ENCODE results near the gene GPR139. TPM values are rescaled to one million over a fixed set of nuclear protein-coding genes. Genes with fewer than 3 reads are reported as not detected.

Gene GPR139
- total RNA-seq, 2 experiments from 2014 or later, result not detected

GRCh38 chr16:20079106-20079505, 5.4 kb upstream of the GPR139 start:
- H3K36me3 Mint-ChIP-seq (ENCODE audit: low read depth), result no peaks in the 10 kb centered on the region
- DNase-seq, result no peak
- no peaks in the 10 kb centered on the region for H3K4me1 Mint-ChIP-seq (ENCODE audit: low read depth)
- H3K4me3 Mint-ChIP-seq, result no peak overlapping the region
- CTCF ChIA-PET, result no interaction called here
- H3K27me3 Mint-ChIP-seq (ENCODE audit: low read depth), result peaks cover 19% of the 10 kb centered on the region
- no peak overlapping the region for H3K27ac Mint-ChIP-seq
- intact Hi-C loops (cut with micrococcal nuclease), result no loop called here
- no peaks in the 10 kb centered on the region for H3K9me3 Mint-ChIP-seq

- Mint-ChIP-seq H3K36me3 (ENCODE audit: low read depth) (no peaks in the 10 kb centered on the region), H3K4me1 (ENCODE audit: low read depth) (no peaks in the 10 kb centered on the region), H3K9me3 (no peaks in the 10 kb centered on the region), H3K27ac (no peak overlapping the region), H3K27me3 (ENCODE audit: low read depth) (peaks cover 42% of the 10 kb centered on the region), H3K4me3 (no peak overlapping the region)
- no peak for DNase-seq
- intact Hi-C loops (cut with micrococcal nuclease), result no loop called here
- CTCF ChIA-PET, result no interaction called here
Observed at GRCh38 chr16:20075243-20075642, 1.6 kb upstream of the GPR139 start.

GRCh38 chr16:20074099-20074991, 655 bp upstream of the GPR139 start:
- DNase-seq, result no peak
- Mint-ChIP-seq H3K36me3 (ENCODE audit: low read depth) (no peaks in the 10 kb centered on the region), H3K4me1 (ENCODE audit: low read depth) (no peaks in the 10 kb centered on the region), H3K27me3 (ENCODE audit: low read depth) (peaks cover 40% of the 10 kb centered on the region), H3K4me3 (no peak overlapping the region), H3K9me3 (no peaks in the 10 kb centered on the region), H3K27ac (no peak overlapping the region)
- CTCF ChIA-PET, result no interaction called here
- intact Hi-C loops (cut with micrococcal nuclease), result no loop called here

- no peak overlapping the region for H3K27ac Mint-ChIP-seq
- DNase-seq, result no peak
- H3K4me1 Mint-ChIP-seq (ENCODE audit: low read depth), result no peaks in the 10 kb centered on the region
- peaks cover 37% of the 10 kb centered on the region for H3K27me3 Mint-ChIP-seq (ENCODE audit: low read depth)
- intact Hi-C loops (cut with micrococcal nuclease), result no loop called here
- peaks cover 3% of the 10 kb centered on the region for H3K9me3 Mint-ChIP-seq
- H3K36me3 Mint-ChIP-seq (ENCODE audit: low read depth), result no peaks in the 10 kb centered on the region
- CTCF ChIA-PET, result no interaction called here
- no peak overlapping the region for H3K4me3 Mint-ChIP-seq
Observed at GRCh38 chr16:20072874-20073202, 852 bp downstream of the GPR139 start.

GRCh38 chr16:20072146-20072873, 1.4 kb downstream of the GPR139 start:
- DNase-seq, result no peak
- Mint-ChIP-seq H3K4me3 (no peak overlapping the region), H3K36me3 (ENCODE audit: low read depth) (no peaks in the 10 kb centered on the region), H3K27ac (no peak overlapping the region), H3K27me3 (ENCODE audit: low read depth) (peaks cover 37% of the 10 kb centered on the region), H3K4me1 (ENCODE audit: low read depth) (no peaks in the 10 kb centered on the region), H3K9me3 (peaks cover 5% of the 10 kb centered on the region)
- CTCF ChIA-PET, result no interaction called here
- intact Hi-C loops (cut with micrococcal nuclease), result no loop called here

- CTCF ChIA-PET, result no interaction called here
- Mint-ChIP-seq H3K9me3 (peaks cover 5% of the 10 kb centered on the region), H3K4me1 (ENCODE audit: low read depth) (no peaks in the 10 kb centered on the region), H3K27ac (no peak overlapping the region), H3K36me3 (ENCODE audit: low read depth) (no peaks in the 10 kb centered on the region), H3K27me3 (ENCODE audit: low read depth) (peaks cover 10% of the 10 kb centered on the region), H3K4me3 (no peak overlapping the region)
- intact Hi-C loops (cut with micrococcal nuclease), result no loop called here
- DNase-seq, result no peak
Observed at GRCh38 chr16:20064931-20065330, 8.8 kb downstream of the GPR139 start.

GRCh38 chr16:20064520-20064919, 9.2 kb downstream of the GPR139 start:
- CTCF ChIA-PET, result no interaction called here
- no peak overlapping the region for H3K4me3 Mint-ChIP-seq
- H3K36me3 Mint-ChIP-seq (ENCODE audit: low read depth), result no peaks in the 10 kb centered on the region
- intact Hi-C loops (cut with micrococcal nuclease), result no loop called here
- H3K27me3 Mint-ChIP-seq (ENCODE audit: low read depth), result peaks cover 10% of the 10 kb centered on the region
- H3K27ac Mint-ChIP-seq, result no peak overlapping the region
- H3K9me3 Mint-ChIP-seq, result peaks cover 5% of the 10 kb centered on the region
- H3K4me1 Mint-ChIP-seq (ENCODE audit: low read depth), result no peaks in the 10 kb centered on the region
- DNase-seq, result no peak

GRCh38 chr16:20061132-20061531, 12.6 kb downstream of the GPR139 start:
- Mint-ChIP-seq H3K27me3 (ENCODE audit: low read depth) (peaks cover 10% of the 10 kb centered on the region), H3K4me1 (ENCODE audit: low read depth) (no peaks in the 10 kb centered on the region), H3K27ac (no peak overlapping the region), H3K9me3 (no peaks in the 10 kb centered on the region), H3K4me3 (no peak overlapping the region), H3K36me3 (ENCODE audit: low read depth) (no peaks in the 10 kb centered on the region)
- CTCF ChIA-PET, result interaction anchor here (0.6 kb wide), 1 partner anchor 70 kb away, joined by 3 read pairs; no protein-coding TSS in a partner anchor
- intact Hi-C loops (cut with micrococcal nuclease), result no loop called here
- no peak for DNase-seq

GRCh38 chr16:20056436-20056835, 17.3 kb downstream of the GPR139 start:
- CTCF ChIA-PET, result interaction anchor here (0.6 to 0.9 kb wide), 2 partner anchors 244 to 477 kb away, joined by 3 to 4 read pairs; no protein-coding TSS in a partner anchor
- DNase-seq, result no peak
- Mint-ChIP-seq H3K36me3 (ENCODE audit: low read depth) (no peaks in the 10 kb centered on the region), H3K4me3 (no peak overlapping the region), H3K27ac (no peak overlapping the region), H3K9me3 (no peaks in the 10 kb centered on the region), H3K4me1 (ENCODE audit: low read depth) (no peaks in the 10 kb centered on the region), H3K27me3 (ENCODE audit: low read depth) (peaks cover 10% of the 10 kb centered on the region)
- intact Hi-C loops (cut with micrococcal nuclease), result no loop called here

GRCh38 chr16:20053336-20053735, 20.4 kb downstream of the GPR139 start:
- Mint-ChIP-seq H3K4me3 (no peak overlapping the region), H3K27me3 (ENCODE audit: low read depth) (peaks cover 2% of the 10 kb centered on the region), H3K36me3 (ENCODE audit: low read depth) (no peaks in the 10 kb centered on the region), H3K27ac (no peak overlapping the region), H3K4me1 (ENCODE audit: low read depth) (no peaks in the 10 kb centered on the region), H3K9me3 (no peaks in the 10 kb centered on the region)
- intact Hi-C loops (cut with micrococcal nuclease), result no loop called here
- DNase-seq, result no peak
- CTCF ChIA-PET, result no interaction called here

GRCh38 chr16:20051611-20052010, 22.1 kb downstream of the GPR139 start:
- no peaks in the 10 kb centered on the region for H3K36me3 Mint-ChIP-seq (ENCODE audit: low read depth)
- no peak for DNase-seq
- no peak overlapping the region for H3K27ac Mint-ChIP-seq
- no peaks in the 10 kb centered on the region for H3K4me1 Mint-ChIP-seq (ENCODE audit: low read depth)
- intact Hi-C loops (cut with micrococcal nuclease), result no loop called here
- H3K4me3 Mint-ChIP-seq, result no peak overlapping the region
- CTCF ChIA-PET, result no interaction called here
- H3K9me3 Mint-ChIP-seq, result no peaks in the 10 kb centered on the region
- peaks cover 2% of the 10 kb centered on the region for H3K27me3 Mint-ChIP-seq (ENCODE audit: low read depth)

GRCh38 chr16:20051147-20051546, 22.5 kb downstream of the GPR139 start:
- H3K9me3 Mint-ChIP-seq, result no peaks in the 10 kb centered on the region
- H3K27ac Mint-ChIP-seq, result no peak overlapping the region
- no peak for DNase-seq
- intact Hi-C loops (cut with micrococcal nuclease), result no loop called here
- peaks cover 2% of the 10 kb centered on the region for H3K27me3 Mint-ChIP-seq (ENCODE audit: low read depth)
- H3K4me3 Mint-ChIP-seq, result no peak overlapping the region
- H3K4me1 Mint-ChIP-seq (ENCODE audit: low read depth), result no peaks in the 10 kb centered on the region
- no peaks in the 10 kb centered on the region for H3K36me3 Mint-ChIP-seq (ENCODE audit: low read depth)
- CTCF ChIA-PET, result no interaction called here

- Mint-ChIP-seq H3K27ac (no peak overlapping the region), H3K27me3 (ENCODE audit: low read depth) (peaks cover 2% of the 10 kb centered on the region), H3K9me3 (no peaks in the 10 kb centered on the region), H3K4me3 (no peak overlapping the region), H3K36me3 (ENCODE audit: low read depth) (no peaks in the 10 kb centered on the region), H3K4me1 (ENCODE audit: low read depth) (no peaks in the 10 kb centered on the region)
- DNase-seq, result no peak
- CTCF ChIA-PET, result no interaction called here
- intact Hi-C loops (cut with micrococcal nuclease), result no loop called here
Observed at GRCh38 chr16:20049831-20050230, 23.9 kb downstream of the GPR139 start.

All from activated naive CD4-positive, alpha-beta T cell treated with anti-CD3 and anti-CD28 coated beads for 36 hours (primary cell).